GM10248 (cell line): ENCODE results near the gene MEIS1.

ENCODE experiments used
- CTCF ChIA-PET: fragments of 300-600 bp; sonication (Branson Sonifier 250); formaldehyde crosslinking; extraction: SDS; loops from one replicate; lab custom pipeline; 2021; ENCODE audit warnings: antibody characterized with exemption; lab: Yijun Ruan, JAX
- POLR2A ChIA-PET: fragments of 350-650 bp; sonication (Branson Sonifier 250); formaldehyde crosslinking; extraction: SDS; loops from one replicate; lab custom pipeline; 2020; ENCODE audit warnings: antibody characterized with exemption; lab: Yijun Ruan, JAX
- DNase-seq: peaks from one replicate; pipeline ENCODE4 v3.0.0; 2012; ENCODE audit errors: extremely low spot score
- TF ChIP-seq, protein P1 (sequence below): IDR thresholded peaks from 2 replicates; pipeline ENCODE4 v1.5.1; 2012; ENCODE audit warnings: mild to moderate bottlenecking, low read depth; ENCODE audit errors: extremely low read depth, missing control alignments, control extremely low read depth

Gene MEIS1

DNA sequence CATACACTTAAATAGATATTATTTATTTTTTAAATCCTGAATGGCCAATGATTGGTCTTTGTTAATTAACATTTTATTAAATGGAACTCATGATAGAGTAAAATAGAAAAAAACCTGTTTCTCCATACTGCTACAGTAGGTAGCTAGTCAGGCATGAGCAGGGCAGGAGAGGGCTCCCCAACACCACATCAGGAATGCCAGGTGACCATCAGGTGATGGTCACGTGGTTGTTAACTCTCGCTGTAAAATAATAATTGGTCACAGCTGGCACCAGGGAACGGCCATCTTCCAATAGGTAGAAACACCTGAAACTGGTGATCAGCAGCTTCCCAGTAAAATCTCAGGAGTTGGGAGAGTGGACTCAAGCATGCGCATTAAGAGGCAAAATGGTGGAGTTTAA, 172.2 kb downstream of the MEIS1 start:
- POLR2A ChIA-PET: no interaction called here
- TF ChIP-seq, protein P1, sequence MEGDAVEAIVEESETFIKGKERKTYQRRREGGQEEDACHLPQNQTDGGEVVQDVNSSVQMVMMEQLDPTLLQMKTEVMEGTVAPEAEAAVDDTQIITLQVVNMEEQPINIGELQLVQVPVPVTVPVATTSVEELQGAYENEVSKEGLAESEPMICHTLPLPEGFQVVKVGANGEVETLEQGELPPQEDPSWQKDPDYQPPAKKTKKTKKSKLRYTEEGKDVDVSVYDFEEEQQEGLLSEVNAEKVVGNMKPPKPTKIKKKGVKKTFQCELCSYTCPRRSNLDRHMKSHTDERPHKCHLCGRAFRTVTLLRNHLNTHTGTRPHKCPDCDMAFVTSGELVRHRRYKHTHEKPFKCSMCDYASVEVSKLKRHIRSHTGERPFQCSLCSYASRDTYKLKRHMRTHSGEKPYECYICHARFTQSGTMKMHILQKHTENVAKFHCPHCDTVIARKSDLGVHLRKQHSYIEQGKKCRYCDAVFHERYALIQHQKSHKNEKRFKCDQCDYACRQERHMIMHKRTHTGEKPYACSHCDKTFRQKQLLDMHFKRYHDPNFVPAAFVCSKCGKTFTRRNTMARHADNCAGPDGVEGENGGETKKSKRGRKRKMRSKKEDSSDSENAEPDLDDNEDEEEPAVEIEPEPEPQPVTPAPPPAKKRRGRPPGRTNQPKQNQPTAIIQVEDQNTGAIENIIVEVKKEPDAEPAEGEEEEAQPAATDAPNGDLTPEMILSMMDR: no peak

More for the DNA sequence above, 172.2 kb downstream of the MEIS1 start:
- DNase-seq: no peak
- CTCF ChIA-PET: no interaction called here
